ENCODE measurements around the gene PSMG2.

DNA sequence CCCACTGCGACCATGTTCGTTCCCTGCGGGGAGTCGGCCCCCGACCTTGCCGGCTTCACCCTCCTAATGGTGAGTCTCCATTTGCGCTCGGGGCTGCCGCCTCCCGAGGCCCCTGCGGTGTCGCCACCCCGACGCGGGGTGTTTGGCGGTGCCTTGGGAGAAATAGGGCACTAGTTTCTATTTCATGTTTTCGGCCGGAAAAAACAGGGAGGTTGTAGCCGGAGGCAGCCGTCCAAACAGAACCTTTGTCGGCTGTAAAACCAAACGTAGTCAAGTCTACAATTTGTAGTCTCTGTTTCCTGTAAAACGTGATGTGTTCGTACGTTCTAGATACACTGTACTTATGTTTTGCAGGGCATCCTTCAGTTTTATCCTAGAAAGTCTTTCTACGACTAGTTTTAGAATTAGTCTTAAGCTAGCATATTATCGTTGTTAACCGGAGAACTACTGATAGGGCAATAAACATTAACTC, 290 bp downstream of the PSMG2 start:
- TF ChIP-seq, protein P1, sequence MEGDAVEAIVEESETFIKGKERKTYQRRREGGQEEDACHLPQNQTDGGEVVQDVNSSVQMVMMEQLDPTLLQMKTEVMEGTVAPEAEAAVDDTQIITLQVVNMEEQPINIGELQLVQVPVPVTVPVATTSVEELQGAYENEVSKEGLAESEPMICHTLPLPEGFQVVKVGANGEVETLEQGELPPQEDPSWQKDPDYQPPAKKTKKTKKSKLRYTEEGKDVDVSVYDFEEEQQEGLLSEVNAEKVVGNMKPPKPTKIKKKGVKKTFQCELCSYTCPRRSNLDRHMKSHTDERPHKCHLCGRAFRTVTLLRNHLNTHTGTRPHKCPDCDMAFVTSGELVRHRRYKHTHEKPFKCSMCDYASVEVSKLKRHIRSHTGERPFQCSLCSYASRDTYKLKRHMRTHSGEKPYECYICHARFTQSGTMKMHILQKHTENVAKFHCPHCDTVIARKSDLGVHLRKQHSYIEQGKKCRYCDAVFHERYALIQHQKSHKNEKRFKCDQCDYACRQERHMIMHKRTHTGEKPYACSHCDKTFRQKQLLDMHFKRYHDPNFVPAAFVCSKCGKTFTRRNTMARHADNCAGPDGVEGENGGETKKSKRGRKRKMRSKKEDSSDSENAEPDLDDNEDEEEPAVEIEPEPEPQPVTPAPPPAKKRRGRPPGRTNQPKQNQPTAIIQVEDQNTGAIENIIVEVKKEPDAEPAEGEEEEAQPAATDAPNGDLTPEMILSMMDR (IDR thresholded peaks at IDR 0.05), result no peak
- no peak for TF ChIP-seq MXI1 (IDR thresholded peaks at IDR 0.05; ENCODE audit: low read depth, low read length)
- no peak for TF ChIP-seq NRF1 (IDR thresholded peaks at IDR 0.05; ENCODE audit: low read depth, low read length)
- no peak for TF ChIP-seq POLR2AphosphoS5 (IDR thresholded peaks at IDR 0.05; ENCODE audit: low read depth, low read length)
- no peak for TF ChIP-seq TAF1 (IDR thresholded peaks at IDR 0.05; ENCODE audit: borderline replicate concordance, low read depth, low read length)
